Stimulated activated CD4-positive, alpha-beta T cell treated with anti-CD3 and anti-CD28 coated beads, Interleukin-1b, Interleukin-23, amount 100 ng/mL, for 24 hours (primary cell): ENCODE data around the gene SF3B6.
"Not testable (repeated sequence)": the region's sequence is repeated elsewhere in the genome, so short reads cannot be mapped to it uniquely, and the experiment has no call there.

Experiments used
- DNase-seq, 4 experiments: peaks; one replicate each; pipeline ENCODE4 v3.0.0-alpha.2; 2020; ENCODE audit warnings: low read depth in 4 of 4, low spot score in 1 of 4

The SF3B6 gene, protein sequence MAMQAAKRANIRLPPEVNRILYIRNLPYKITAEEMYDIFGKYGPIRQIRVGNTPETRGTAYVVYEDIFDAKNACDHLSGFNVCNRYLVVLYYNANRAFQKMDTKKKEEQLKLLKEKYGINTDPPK

GRCh38 chr2:24075915-24076848 is at the start of gene SF3B6:
TSS of gene SF3B6 (minus strand) at chr2:24076326. CDS start at chr2:24076229, 97 bp downstream.
- DNase-seq = peak; percentile 96 to 99 (median 96)

- peak in 1 of 4 experiments; percentile 13 for DNase-seq
Observed at GRCh38 chr2:24123922-24124580, 47.9 kb upstream of the SF3B6 start.

GRCh38 chr2:24123195-24123921 is 47.2 kb upstream of the SF3B6 start, which contains the start of the genes FAM228B and PFN4:
TSS of gene FAM228B (plus strand) at chr2:24123469. CDS start at chr2:24124362, 893 bp downstream.
TSS of gene PFN4 (minus strand) at chr2:24123334. CDS start at chr2:24122535, 799 bp downstream.
- DNase-seq = peak; percentile 24 to 66 (median 44)

DNA sequence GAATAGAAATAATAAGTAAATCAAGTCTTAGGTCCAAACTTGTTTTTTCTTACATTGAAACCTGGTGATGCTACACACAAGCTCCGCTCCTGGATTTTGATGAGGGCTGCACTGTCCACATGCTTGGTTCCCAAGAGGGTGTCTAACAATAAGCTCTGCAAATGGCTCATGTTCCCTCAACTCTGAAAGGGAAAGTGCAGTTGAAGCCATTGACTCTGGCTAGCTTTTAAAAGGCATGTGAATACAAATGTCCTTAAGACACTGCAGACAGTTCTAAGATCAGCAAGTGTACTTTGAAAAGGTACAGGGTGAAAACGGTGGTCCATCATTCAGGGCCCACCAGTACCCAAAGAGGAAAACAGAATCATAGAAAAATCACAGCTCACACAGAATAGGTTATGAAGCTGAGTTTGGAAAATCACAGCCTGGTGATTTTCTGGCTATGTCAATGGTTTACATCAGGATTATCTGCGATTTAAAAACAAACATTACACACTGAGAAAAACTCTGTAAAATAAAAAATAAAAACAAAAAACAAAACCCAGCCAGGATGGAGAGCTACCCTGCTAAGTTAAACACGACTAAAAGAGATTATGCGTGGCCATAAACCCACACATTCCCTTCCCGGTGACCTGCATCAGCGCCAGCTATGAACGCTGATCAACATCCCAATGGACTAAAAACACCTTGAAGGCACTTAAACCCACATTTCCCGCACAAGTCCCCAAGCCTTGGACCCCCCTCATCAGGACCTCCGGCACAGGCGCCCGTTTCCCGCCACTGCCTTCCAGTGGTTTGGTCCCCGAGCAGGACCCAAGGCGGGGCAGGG is 46.5 kb upstream of the SF3B6 start:
- DNase-seq = no peak

GRCh38 chr2:24121469-24121868 is 45.3 kb upstream of the SF3B6 start:
- DNase-seq = no peak

DNA sequence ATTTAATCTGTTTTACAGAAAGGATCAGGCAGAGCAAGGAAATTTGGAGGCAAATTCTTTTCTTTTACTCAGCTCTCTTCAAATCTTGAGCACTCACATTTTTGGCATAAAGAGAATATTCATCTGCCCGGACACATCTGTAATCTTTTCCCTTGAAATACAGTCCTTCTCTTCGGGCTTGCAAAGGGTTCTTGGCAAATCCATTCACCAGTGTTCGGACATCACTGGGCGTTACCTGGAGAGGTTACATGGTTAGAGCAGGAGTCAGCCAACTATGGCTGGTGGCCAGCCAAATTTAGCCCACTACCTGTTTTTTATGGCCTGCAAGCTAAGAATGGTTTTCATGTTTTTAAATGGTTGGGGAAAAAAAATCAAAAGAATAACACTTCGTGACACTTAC is 44.9 kb upstream of the SF3B6 start:
- DNase-seq = no peak

- DNase-seq = no peak
Observed at GRCh38 chr2:24117902-24118301, 41.8 kb upstream of the SF3B6 start.

DNA sequence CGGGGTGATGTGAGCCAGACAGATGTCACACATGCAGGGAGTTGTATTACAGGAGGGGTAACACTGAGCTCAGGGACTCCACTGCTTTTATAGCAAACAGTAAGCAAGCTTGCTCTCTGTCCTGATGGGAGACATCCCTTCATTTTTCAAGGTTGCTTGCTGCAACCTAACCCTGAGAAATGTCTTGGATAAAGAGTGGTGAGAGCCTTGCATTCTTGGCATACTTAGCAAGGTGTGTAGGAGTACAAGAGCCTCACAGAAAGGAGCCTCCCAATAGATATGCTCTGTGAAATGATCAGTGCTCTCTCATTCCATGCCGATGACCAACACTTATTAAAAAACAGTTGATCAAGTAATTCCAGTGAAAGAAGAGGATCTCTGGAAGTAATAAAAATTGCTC is 38.9 kb upstream of the SF3B6 start:
- no peak for DNase-seq

DNA sequence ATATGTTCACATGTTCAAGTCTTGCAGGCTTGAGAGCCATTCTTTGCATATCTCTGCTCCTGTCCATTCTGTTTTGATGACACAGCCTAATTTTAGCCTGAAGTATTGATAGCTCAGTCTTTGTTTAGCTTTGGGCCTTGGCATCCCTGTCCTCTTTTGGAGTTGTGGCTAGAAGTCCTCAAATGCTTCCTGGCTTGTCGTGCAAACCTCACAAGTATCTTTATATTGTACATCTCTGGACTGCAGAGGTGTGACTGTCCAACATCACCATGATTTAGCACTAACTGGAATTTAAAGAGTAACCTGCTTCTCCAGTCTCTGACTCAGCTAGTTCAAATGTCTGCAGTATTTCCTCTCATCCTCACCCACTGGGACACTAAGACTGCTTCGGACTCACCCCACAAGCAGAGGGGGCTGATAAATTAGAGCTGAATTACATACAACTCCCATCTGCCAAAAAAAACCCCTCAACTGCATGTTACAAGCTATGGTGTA is 35.3 kb upstream of the SF3B6 start:
- no peak for DNase-seq

- no peak for DNase-seq
Observed at GRCh38 chr2:24110660-24111303, 34.7 kb upstream of the SF3B6 start.

DNA sequence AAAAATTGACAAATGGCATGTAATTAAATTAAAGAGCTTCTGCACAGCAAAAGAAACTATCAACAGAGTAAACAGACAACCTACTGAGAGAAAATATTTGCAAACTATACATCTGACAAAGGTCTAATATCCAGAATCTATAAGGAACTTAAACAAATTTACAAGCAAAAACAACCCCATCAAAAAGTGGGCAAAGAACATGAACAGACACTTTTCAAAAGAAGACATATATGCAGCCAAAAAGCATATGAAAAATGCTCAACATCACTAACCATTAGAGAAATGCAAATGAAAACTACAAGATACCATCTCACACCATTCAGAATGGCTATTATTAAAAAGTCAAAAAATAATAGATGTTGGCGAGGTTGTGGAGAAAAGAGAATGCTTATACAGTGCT is 33.3 kb upstream of the SF3B6 start:
- not testable (repeated sequence) for DNase-seq

GRCh38 chr2:24107336-24107735 is 31.2 kb upstream of the SF3B6 start:
- no peak for DNase-seq

DNA sequence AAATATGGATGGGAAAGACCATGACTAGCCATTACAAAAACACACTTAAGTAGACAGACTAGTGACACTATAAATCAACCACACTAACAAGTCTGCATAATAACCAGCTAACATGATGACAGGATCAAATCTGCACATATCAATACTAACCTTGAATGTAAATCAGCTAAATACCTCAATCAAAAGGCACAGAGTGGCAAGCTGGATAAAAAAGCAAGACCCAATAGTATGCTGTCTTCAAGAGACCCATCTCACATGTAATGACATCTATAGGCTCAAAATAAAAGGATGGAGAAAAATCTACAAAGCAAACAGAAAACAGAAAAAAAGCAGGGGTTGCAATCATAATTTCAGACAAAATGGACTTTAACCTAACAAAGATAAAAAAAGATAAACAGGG is 30.7 kb upstream of the SF3B6 start:
- DNase-seq = no peak

DNA sequence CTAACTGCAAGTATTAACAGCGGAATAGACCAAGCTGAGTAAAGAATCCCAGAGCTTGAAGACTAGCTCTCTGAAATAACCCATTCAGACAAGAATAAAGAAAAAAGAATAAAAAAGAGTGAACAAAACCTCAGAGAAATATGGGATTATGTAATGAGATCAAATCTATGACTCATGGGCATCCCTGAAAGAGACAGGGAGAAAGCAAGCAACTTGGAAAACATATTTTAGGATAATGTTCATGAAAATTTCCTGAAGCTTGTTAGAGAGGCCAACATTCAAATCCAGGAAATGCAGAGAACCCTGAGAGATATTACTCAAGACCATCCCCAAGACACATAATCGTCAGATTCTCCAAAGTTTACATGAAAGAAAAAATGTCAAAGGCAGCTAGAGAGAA is 29.7 kb upstream of the SF3B6 start:
- DNase-seq = no peak

DNA sequence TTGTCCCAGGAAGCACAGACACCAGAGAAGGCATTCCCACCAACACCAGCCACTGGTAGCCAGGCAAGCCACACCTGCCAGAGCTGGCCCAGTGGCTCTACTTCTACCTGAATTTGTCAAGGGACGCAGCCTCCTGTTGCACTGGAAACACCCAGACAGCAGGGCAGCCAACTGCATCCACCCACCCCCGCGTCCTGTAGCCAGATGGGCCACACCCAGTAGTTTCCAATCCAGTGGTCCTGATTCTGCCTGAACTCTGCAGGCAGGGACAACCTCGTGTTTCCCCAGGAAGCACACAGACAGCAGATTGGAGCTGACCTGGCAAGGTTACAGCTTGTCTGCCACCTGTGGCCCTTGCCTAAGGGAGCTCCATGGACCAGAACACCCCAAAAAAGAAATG is 28.8 kb upstream of the SF3B6 start:
- no peak for DNase-seq

DNA sequence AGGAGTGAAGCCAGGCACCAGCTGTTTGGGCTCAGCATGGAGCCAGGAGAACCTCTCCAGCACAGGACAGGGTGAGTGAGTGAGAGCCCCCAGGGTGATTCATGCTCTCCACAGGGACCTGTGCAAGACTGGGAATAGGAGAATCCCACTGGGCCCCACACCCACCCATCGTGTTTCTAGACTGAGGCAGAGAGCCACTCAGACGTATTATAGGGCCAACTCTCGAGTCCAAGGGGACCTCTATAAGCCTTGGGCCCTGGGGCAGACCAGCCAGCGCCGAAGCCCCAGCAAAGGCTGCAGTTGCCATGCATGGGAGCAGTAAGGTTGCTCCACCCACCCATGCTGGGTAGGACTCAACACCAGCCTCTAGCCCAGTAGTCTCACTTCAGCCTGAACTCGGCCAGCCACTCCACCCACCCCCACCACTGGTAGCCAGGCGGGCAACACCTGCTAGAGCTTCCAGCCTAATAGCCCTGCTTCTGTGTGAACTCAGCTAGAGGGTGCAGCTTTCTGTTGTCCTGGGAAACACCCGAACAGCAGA is 28.1 kb upstream of the SF3B6 start:
- no peak for DNase-seq

GRCh38 chr2:24102677-24103076 is 26.6 kb upstream of the SF3B6 start:
- DNase-seq = no peak

DNA sequence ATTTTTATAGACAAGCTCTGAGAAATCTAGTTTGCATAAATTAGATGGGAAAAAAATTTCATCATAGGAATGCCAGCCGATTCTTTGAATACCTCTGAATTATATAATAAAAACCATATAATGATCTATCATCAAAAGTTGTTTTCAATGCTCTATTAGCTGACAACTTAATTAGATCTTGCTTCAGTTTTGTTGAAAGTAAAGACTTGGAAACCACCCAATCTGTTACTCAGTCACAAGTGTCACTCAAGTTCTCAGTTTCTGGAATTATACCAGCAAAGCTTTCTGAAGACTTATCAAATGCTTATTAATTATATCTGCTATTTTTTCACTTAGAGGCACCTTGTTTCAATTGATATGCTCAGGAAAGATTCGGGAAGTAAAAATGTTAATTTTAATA is 25.9 kb upstream of the SF3B6 start:
- no peak for DNase-seq

DNA sequence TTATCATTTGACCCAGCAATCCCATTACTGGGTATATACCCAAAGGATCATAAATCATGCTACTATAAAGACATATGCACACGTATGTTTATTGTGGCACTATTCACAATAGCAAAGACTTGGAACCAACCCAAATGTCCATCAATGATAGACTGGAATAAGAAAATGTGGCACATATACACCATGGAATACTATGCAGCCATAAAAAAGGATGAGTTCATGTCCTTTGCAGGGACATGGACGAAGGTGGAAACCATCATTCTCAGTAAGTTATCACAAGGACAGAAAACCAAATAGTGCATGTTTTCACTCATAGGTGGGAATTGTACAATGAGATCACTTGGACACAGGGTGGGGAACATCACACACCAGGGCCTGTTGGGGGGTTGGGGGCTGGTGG is 24.6 kb upstream of the SF3B6 start:
- DNase-seq = not testable (repeated sequence)
